A549 (cell line): ENCODE measurements around the gene CAMTA1. TPM values are rescaled to one million over a fixed set of nuclear protein-coding genes. Genes with fewer than 3 reads are reported as not detected.

ENCODE experiments used
- ATAC-seq, 2 experiments: fragments of 200-7000 bp in 1 of 2; fragments of >200 bp in 1 of 2; cut with Nextera tagmentation in 1 of 2; cut with Tn5 transposase in 1 of 2; 3 replicates each; pipeline versions ENCODE4 v1.8.0 to v1.9.1; 2018 to 2020; ENCODE audit warnings: mild to moderate bottlenecking in 1 of 2, moderate library complexity in 1 of 2
- CTCF ChIA-PET: fragments of 300-600 bp; sonication (Branson Sonifier 250); formaldehyde crosslinking; extraction: SDS; loops from one replicate; lab custom pipeline; 2021; ENCODE audit warnings: antibody characterized with exemption, inconsistent platforms; lab: Yijun Ruan, JAX
- POLR2A ChIA-PET: fragments of 350-600 bp; formaldehyde crosslinking; extraction: SDS; loops from one replicate; lab custom pipeline; 2021; ENCODE audit warnings: antibody characterized with exemption, inconsistent platforms; lab: Yijun Ruan, JAX
- DNase-seq, 2 experiments: peaks; one replicate each; pipeline versions ENCODE4 v3.0.0 to v3.0.0-alpha.2; 2011 to 2016; ENCODE audit warnings: low read depth in 1 of 2, low spot score in 1 of 2
- FAIRE-seq: peaks from 2 replicates; lab custom pipeline; 2011; peaks lifted over from hg19 to GRCh38; lab: Jason Lieb, UNC
- H3K27ac ChIP-seq, 2 experiments: fragments of >200 bp; sonication (Bioruptor Twin); formaldehyde crosslinking; 3 replicates each; pipeline ENCODE4 v1.5.1; 2016 to 2017
- H3K4me1 ChIP-seq: fragments of >200 bp; sonication (Bioruptor Twin); formaldehyde crosslinking; 3 replicates; pipeline ENCODE4 v1.6.1; 2016
- H3K4me2 ChIP-seq: fragments of >200 bp; sonication (Bioruptor Twin); formaldehyde crosslinking; 3 replicates; pipeline ENCODE4 v1.6.1; 2016
- H3K4me3 ChIP-seq: fragments of >200 bp; sonication (Bioruptor Twin); formaldehyde crosslinking; 3 replicates; pipeline ENCODE4 v1.5.1; 2016
- H3K9me3 ChIP-seq: fragments of >200 bp; sonication (Bioruptor Twin); formaldehyde crosslinking; 3 replicates; pipeline ENCODE4 v1.6.1; 2016
- ATOH8 ChIP-seq: fragments of 250-450 bp; sonication (Bioruptor Pico); IDR thresholded peaks from 2 replicates; pipeline ENCODE4 v1.5.0; 2020; ENCODE audit warnings: low read depth, mild to moderate bottlenecking, moderate library complexity
- BHLHE40 ChIP-seq: IDR thresholded peaks from 2 replicates; pipeline ENCODE4 v1.6.1; 2012; ENCODE audit warnings: low read depth, low read length, inconsistent platforms
- CBX2 ChIP-seq: fragments of 200-600 bp; sonication (generic); IDR thresholded peaks from 2 replicates; pipeline ENCODE4 v1.6.1; 2016; ENCODE audit warnings: low read depth, mild to moderate bottlenecking, borderline replicate concordance
- CBX8 ChIP-seq: fragments of 200-600 bp; sonication (generic); IDR thresholded peaks from 2 replicates; pipeline ENCODE4 v1.6.1; 2016
- CEBPB ChIP-seq, 2 experiments: fragments of >200 bp in 1 of 2; sonication (Bioruptor Twin) in 1 of 2; formaldehyde crosslinking in 1 of 2; IDR thresholded peaks; 2 replicates each; pipeline ENCODE4 v1.6.1; 2012 to 2016
- CHD2 ChIP-seq: fragments of 150-350 bp; IDR thresholded peaks from 2 replicates; pipeline ENCODE4 v1.6.1; 2014; ENCODE audit warnings: low read length; ENCODE audit not compliant: partially characterized antibody
- CTCF ChIP-seq: fragments of >200 bp; sonication (Bioruptor Twin); formaldehyde crosslinking; IDR thresholded peaks from 3 replicates; pipeline ENCODE4 v1.5.1; 2016
- E2F6 ChIP-seq: IDR thresholded peaks from 2 replicates; pipeline ENCODE4 v1.6.1; 2012; ENCODE audit warnings: low read depth, borderline replicate concordance
- EHMT2 ChIP-seq: fragments of 200-600 bp; sonication (generic); IDR thresholded peaks from 2 replicates; pipeline ENCODE4 v1.6.1; 2016; ENCODE audit warnings: antibody characterized with exemption, low read depth, mild to moderate bottlenecking, moderate library complexity
- ELK1 ChIP-seq: fragments of 150-350 bp; IDR thresholded peaks from 2 replicates; pipeline ENCODE4 v1.6.1; 2014; ENCODE audit warnings: low read depth, mild to moderate bottlenecking, low read length
- ESRRA ChIP-seq: fragments of 150-350 bp; IDR thresholded peaks from 2 replicates; pipeline ENCODE4 v1.6.1; 2014; ENCODE audit warnings: mild to moderate bottlenecking, low read length, borderline replicate concordance
- HDAC2 ChIP-seq: fragments of 200-600 bp; sonication (generic); IDR thresholded peaks from 2 replicates; pipeline ENCODE4 v1.6.1; 2016
- HOXB13 ChIP-seq: fragments of 250-450 bp; sonication (Bioruptor Pico); IDR thresholded peaks from 2 replicates; pipeline ENCODE4 v1.5.0; 2020; ENCODE audit warnings: low read depth, mild to moderate bottlenecking, moderate library complexity
- HOXB5 ChIP-seq: fragments of 250-450 bp; sonication (Bioruptor Pico); IDR thresholded peaks from 2 replicates; pipeline ENCODE4 v1.5.0; 2020; ENCODE audit warnings: mild to moderate bottlenecking, moderate library complexity
- JUN ChIP-seq, 2 experiments: fragments of >200 bp; sonication (Bioruptor Twin); formaldehyde crosslinking; IDR thresholded peaks; 2 replicates in 1 of 2; 3 replicates in 1 of 2; pipeline ENCODE4 v1.6.1; 2016 to 2017
- KDM1A ChIP-seq: fragments of 200-600 bp; sonication (generic); IDR thresholded peaks from 2 replicates; pipeline ENCODE4 v1.6.1; 2016; ENCODE audit warnings: low read depth, mild to moderate bottlenecking
- KDM5A ChIP-seq: fragments of 200-600 bp; sonication (generic); IDR thresholded peaks from 2 replicates; pipeline ENCODE4 v1.6.1; 2016; ENCODE audit warnings: antibody characterized with exemption, mild to moderate bottlenecking
- MAFK ChIP-seq: fragments of 450-650 bp; IDR thresholded peaks from 2 replicates; pipeline ENCODE4 v1.6.1; 2014; ENCODE audit not compliant: partially characterized antibody
- MYC ChIP-seq: IDR thresholded peaks from 2 replicates; pipeline ENCODE4 v1.6.1; 2012; ENCODE audit warnings: mild to moderate bottlenecking, inconsistent platforms, low read length, improper control_type of control experiment, borderline replicate concordance
- NPAS2 ChIP-seq: fragments of 250-450 bp; sonication (Bioruptor Pico); IDR thresholded peaks from 2 replicates; pipeline ENCODE4 v1.8.0; 2022; ENCODE audit warnings: mild to moderate bottlenecking, moderate library complexity, borderline replicate concordance
- PHF8 ChIP-seq: fragments of 200-600 bp; sonication (generic); IDR thresholded peaks from 2 replicates; pipeline ENCODE4 v1.6.1; 2016; ENCODE audit warnings: low read depth, mild to moderate bottlenecking, antibody characterized with exemption, moderate library complexity, borderline replicate concordance
- POLR2A ChIP-seq: IDR thresholded peaks from 2 replicates; pipeline ENCODE4 v1.6.1; 2012; ENCODE audit warnings: mild to moderate bottlenecking, low read length
- POLR2AphosphoS2 ChIP-seq: conservative IDR thresholded peaks from 2 replicates; pipeline ENCODE4 v1.6.1; 2012; ENCODE audit warnings: low read length, improper control_type of control experiment, inconsistent platforms
- RARB ChIP-seq: fragments of 250-450 bp; sonication (Bioruptor Pico); IDR thresholded peaks from 2 replicates; pipeline ENCODE4 v1.8.0; 2021; ENCODE audit warnings: mild to moderate bottlenecking, moderate library complexity
- RFX5 ChIP-seq: fragments of 450-650 bp; IDR thresholded peaks from 2 replicates; pipeline ENCODE4 v1.7.1; 2014; ENCODE audit warnings: antibody characterized with exemption, mild to moderate bottlenecking, moderate library complexity
- RNF2 ChIP-seq: fragments of 200-600 bp; sonication (generic); IDR thresholded peaks from 2 replicates; pipeline ENCODE4 v1.6.1; 2016; ENCODE audit warnings: low read depth, mild to moderate bottlenecking, antibody characterized with exemption, moderate library complexity, borderline replicate concordance
- SREBF2 ChIP-seq: fragments of 450-650 bp; IDR thresholded peaks from 2 replicates; pipeline ENCODE4 v1.6.1; 2014; ENCODE audit warnings: mild to moderate bottlenecking, moderate library complexity
- TFCP2L1 ChIP-seq: fragments of 250-450 bp; sonication (Bioruptor Pico); IDR thresholded peaks from 2 replicates; pipeline ENCODE4 v1.5.0; 2021; ENCODE audit warnings: mild to moderate bottlenecking
- ZC3H11A ChIP-seq: fragments of 450-650 bp; IDR thresholded peaks from 2 replicates; pipeline ENCODE4 v1.6.1; 2014; ENCODE audit warnings: antibody characterized with exemption, mild to moderate bottlenecking
- ZFP36 ChIP-seq: fragments of 450-650 bp; IDR thresholded peaks from 2 replicates; pipeline ENCODE4 v1.6.1; 2014; ENCODE audit warnings: borderline replicate concordance; ENCODE audit not compliant: partially characterized antibody
- ZNF302 ChIP-seq: fragments of 250-450 bp; sonication (Bioruptor Pico); IDR thresholded peaks from 2 replicates; pipeline ENCODE4 v1.9.0; 2021; ENCODE audit warnings: inconsistent platforms, mild to moderate bottlenecking, moderate library complexity
- WGBS: methylation state at CpG from one replicate; pipeline ENCODE4 v1.1.6; 2017; ENCODE audit errors: missing lambda C conversion rate; 5-methylcytosine and 5-hydroxymethylcytosine counted together
- polyA plus RNA-seq, 4 experiments: library from polyadenylated mRNA; depleted of rRNA in 3 of 4; stranded (reverse); fragments of >200 nt; fragmentation: RNase III in 1 of 4; extraction: RNeasy Plus Mini Kit Qiagen cat#74134 plus additional on column Dnase treatment in 1 of 4; gene quantifications; 2 replicates in 3 of 4; 3 replicates in 1 of 4; pipeline ENCODE4 v1.2.3, GENCODE V29; 2011 to 2017
- TF ChIP-seq, protein P1 (sequence below): fragments of >200 bp; sonication (Bioruptor Twin); formaldehyde crosslinking; IDR thresholded peaks from 3 replicates; pipeline ENCODE4 v1.6.1; 2016
- TF ChIP-seq, protein P2 (sequence below): IDR thresholded peaks from 2 replicates; pipeline ENCODE4 v1.6.1; 2012

Gene CAMTA1
- polyA plus RNA-seq, 2 of the 4 experiments (the other 2 are of a cell fraction): 58.8 to 75.0 TPM

- ATAC-seq (no peak), DNase-seq (no peak), FAIRE-seq (no peak)
- ChIA-PET POLR2A (no interaction called here), CTCF (interaction anchor here (6.5 kb wide), 1 partner anchor 96 kb away, joined by 36 read pairs; no protein-coding TSS in a partner anchor)
- no peak overlapping the region for H3K27ac ChIP-seq
- H3K4me2 ChIP-seq: no peak overlapping the region
- no peaks in the 10 kb centered on the region for H3K9me3 ChIP-seq
- TF ChIP-seq JUN (IDR thresholded peaks at IDR 0.05) (no peak), CEBPB (IDR thresholded peaks at IDR 0.05) (no peak), NPAS2 (CRISPR knock-in tag) (no peak), HOXB13 (no peak), KDM5A (no peak), ZFP36 (no peak), RNF2 (no peak), MAFK (no peak), EHMT2 (no peak), TFCP2L1 (CRISPR knock-in tag) (no peak), RFX5 (no peak), E2F6 (no peak), SREBF2 (no peak), POLR2AphosphoS2 (no peak), CTCF (no peak), MYC (no peak), CBX2 (no peak), PHF8 (no peak)
- TF ChIP-seq, protein P1, sequence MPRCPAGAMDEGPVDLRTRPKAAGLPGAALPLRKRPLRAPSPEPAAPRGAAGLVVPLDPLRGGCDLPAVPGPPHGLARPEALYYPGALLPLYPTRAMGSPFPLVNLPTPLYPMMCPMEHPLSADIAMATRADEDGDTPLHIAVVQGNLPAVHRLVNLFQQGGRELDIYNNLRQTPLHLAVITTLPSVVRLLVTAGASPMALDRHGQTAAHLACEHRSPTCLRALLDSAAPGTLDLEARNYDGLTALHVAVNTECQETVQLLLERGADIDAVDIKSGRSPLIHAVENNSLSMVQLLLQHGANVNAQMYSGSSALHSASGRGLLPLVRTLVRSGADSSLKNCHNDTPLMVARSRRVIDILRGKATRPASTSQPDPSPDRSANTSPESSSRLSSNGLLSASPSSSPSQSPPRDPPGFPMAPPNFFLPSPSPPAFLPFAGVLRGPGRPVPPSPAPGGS: no peak
- TF ChIP-seq, protein P2, sequence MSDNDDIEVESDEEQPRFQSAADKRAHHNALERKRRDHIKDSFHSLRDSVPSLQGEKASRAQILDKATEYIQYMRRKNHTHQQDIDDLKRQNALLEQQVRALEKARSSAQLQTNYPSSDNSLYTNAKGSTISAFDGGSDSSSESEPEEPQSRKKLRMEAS: no peak
- H3K4me3 ChIP-seq: no peak overlapping the region
- WGBS: 70% methylated on average over 20 of the region's 24 CpGs
- H3K4me1 ChIP-seq: no peaks in the 10 kb centered on the region
These were observed 871.4 kb downstream of the CAMTA1 start for GRCh38 chr1:7656557-7657215.

DNA sequence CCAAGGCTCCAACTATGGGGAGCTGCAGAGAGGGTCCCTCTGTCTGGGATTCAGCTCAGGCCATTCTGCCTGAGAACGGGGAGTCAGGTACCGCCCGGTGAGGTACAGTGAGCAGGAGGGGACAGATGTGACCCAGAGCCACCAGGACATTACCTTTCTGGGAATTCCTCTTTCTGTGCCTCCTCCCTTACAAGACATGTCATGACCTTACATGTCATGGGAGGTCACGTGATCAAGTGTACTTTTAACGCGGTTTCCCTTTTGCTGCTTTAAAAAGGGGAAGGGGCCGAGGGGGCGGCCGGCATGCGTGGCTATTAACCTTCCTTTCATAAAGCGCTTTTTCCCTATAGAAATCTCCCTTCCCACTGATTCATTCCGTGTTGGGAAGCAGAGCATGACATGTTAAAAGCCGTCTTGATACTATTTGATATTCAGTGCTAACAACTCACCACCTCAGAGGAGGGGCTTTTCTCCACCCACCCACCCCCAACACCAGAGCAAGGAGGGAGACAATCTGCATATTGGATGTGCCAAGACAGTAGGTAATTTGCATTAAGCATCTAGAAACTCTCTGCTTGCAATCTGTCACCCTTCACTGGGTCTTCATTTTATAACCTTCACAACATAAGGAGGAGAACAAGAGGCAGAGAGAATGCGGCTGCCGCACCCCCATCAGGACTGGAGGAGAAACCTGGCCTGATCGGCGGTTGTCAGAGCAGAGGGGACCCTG, 872.2 kb downstream of the CAMTA1 start:
- 63% methylated on average over 15 of the region's 17 CpGs for WGBS
- Histone ChIP-seq H3K27ac (no peak overlapping the region), H3K4me1 (no peaks in the 10 kb centered on the region), H3K4me2 (no peak overlapping the region), H3K9me3 (no peaks in the 10 kb centered on the region), H3K4me3 (no peak overlapping the region)
- TF ChIP-seq KDM1A (no peak), ATOH8 (CRISPR knock-in tag) (no peak), HDAC2 (no peak), POLR2A (no peak), HOXB5 (CRISPR knock-in tag) (no peak), CHD2 (no peak), ELK1 (no peak), RARB (no peak), ZC3H11A (no peak), RNF2 (no peak), EHMT2 (no peak), CEBPB (IDR thresholded peaks at IDR 0.05) (no peak), CBX2 (no peak), CBX8 (no peak), ESRRA (no peak), BHLHE40 (no peak), ZNF302 (CRISPR knock-in tag) (no peak)
- ChIA-PET POLR2A (no interaction called here), CTCF (interaction anchor here (4.4 to 6.5 kb wide), 2 partner anchors 11 to 95 kb away, joined by 30 to 36 read pairs; no protein-coding TSS in a partner anchor)
- FAIRE-seq: no peak
- ATAC-seq: no peak
- no peak for DNase-seq
